H1 (cell line): ENCODE results near the gene MGLL. TPM values are rescaled to one million over a fixed set of nuclear protein-coding genes. Genes with fewer than 3 reads are reported as not detected.

ENCODE experiments used
- CTCF ChIA-PET: fragments of 300-600 bp; sonication (Branson Sonifier 250); formaldehyde crosslinking; loops from one replicate; lab custom pipeline; 2021; ENCODE audit not compliant: partially characterized antibody; lab: Charles Lee
- POLR2A ChIA-PET: fragments of 300-600 bp; sonication (Branson Sonifier 250); formaldehyde crosslinking; loops from one replicate; lab custom pipeline; 2021; ENCODE audit warnings: inconsistent platforms; ENCODE audit not compliant: partially characterized antibody; lab: Charles Lee
- DNase-seq, 2 experiments: peaks; one replicate each; pipeline versions ENCODE4 v3.0.0 to v3.0.0-alpha.2; 2010 to 2022; ENCODE audit warnings: low spot score in 2 of 2, low read depth in 1 of 2, mixed read lengths in 1 of 2
- FAIRE-seq: peaks from 2 replicates; lab custom pipeline; 2011; peaks lifted over from hg19 to GRCh38; lab: Jason Lieb, UNC
- H2AFZ ChIP-seq: 2 replicates; pipeline ENCODE4 v1.8.1; 2012; ENCODE audit warnings: low read length, inconsistent platforms
- H2AK5ac ChIP-seq: 2 replicates; pipeline ENCODE4 v1.6.1; 2013; ENCODE audit warnings: low read depth, low read length
- H2BK120ac ChIP-seq: replicated peaks from 2 replicates; pipeline ENCODE3; 2013; ENCODE audit warnings: low read depth, low read length, inconsistent platforms
- H2BK12ac ChIP-seq: 2 replicates; pipeline ENCODE4 v1.6.1; 2013; ENCODE audit warnings: low read depth, low read length
- H2BK15ac ChIP-seq: 2 replicates; pipeline ENCODE4 v1.6.1; 2013; ENCODE audit warnings: low read length
- H2BK20ac ChIP-seq: 2 replicates; pipeline ENCODE4 v1.6.1; 2013; ENCODE audit warnings: low read length
- H2BK5ac ChIP-seq: 2 replicates; pipeline ENCODE4 v1.6.1; 2013; ENCODE audit warnings: low read depth, low read length
- H3K14ac ChIP-seq: 2 replicates; pipeline ENCODE4 v1.6.1; 2013; ENCODE audit warnings: inconsistent platforms; ENCODE audit not compliant: insufficient read length
- H3K18ac ChIP-seq: 2 replicates; pipeline ENCODE4 v1.6.1; 2013; ENCODE audit warnings: low read length; ENCODE audit errors: extremely low read depth
- H3K23ac ChIP-seq: 2 replicates; pipeline ENCODE4 v1.6.1; 2013; ENCODE audit warnings: inconsistent platforms; ENCODE audit not compliant: insufficient read length
- H3K23me2 ChIP-seq: 2 replicates; pipeline ENCODE4 v1.6.1; 2013; ENCODE audit warnings: low read depth, low read length
- H3K27ac ChIP-seq: 2 replicates; pipeline ENCODE4 v1.6.1; 2011; ENCODE audit warnings: low read depth, low read length, inconsistent platforms
- H3K27me3 ChIP-seq, 4 experiments: replicated peaks in 1 of 4; 1 replicate in 1 of 4; 2 replicates in 3 of 4; pipeline versions ENCODE4 v1.6.1 to v1.8.1; 2011 to 2013; ENCODE audit warnings: low read length in 3 of 4, mild to moderate bottlenecking in 3 of 4, inconsistent platforms in 2 of 4, mixed read lengths in 2 of 4, moderate library complexity in 1 of 4; ENCODE audit not compliant: control insufficient read depth in 3 of 4, insufficient read depth in 3 of 4; ENCODE audit errors: extremely low read depth in 1 of 4
- H3K36me3 ChIP-seq, 4 experiments: 2 replicates each; pipeline versions ENCODE4 v1.6.1 to v1.8.1; 2011 to 2013; ENCODE audit warnings: mild to moderate bottlenecking in 4 of 4, low read length in 3 of 4, moderate library complexity in 2 of 4, control low read depth in 1 of 4, inconsistent platforms in 1 of 4; ENCODE audit not compliant: insufficient read depth in 4 of 4, control insufficient read depth in 2 of 4
- H3K4ac ChIP-seq: replicated peaks from 2 replicates; pipeline ENCODE3; 2013; ENCODE audit warnings: low read length, low read depth, mixed read lengths, inconsistent platforms; ENCODE audit not compliant: insufficient read length
- H3K4me1 ChIP-seq, 4 experiments: replicated peaks in 1 of 4; 1 replicate in 1 of 4; 2 replicates in 3 of 4; pipeline versions ENCODE4 v1.6.1 to v1.8.1; 2011 to 2013; ENCODE audit warnings: low read length in 3 of 4, inconsistent platforms in 2 of 4, mixed read lengths in 1 of 4; ENCODE audit not compliant: insufficient read depth in 4 of 4, control insufficient read depth in 3 of 4
- H3K4me2 ChIP-seq, 2 experiments: 2 replicates each; pipeline versions ENCODE4 v1.6.1 to v1.8.1; 2011 to 2013; ENCODE audit warnings: low read depth in 2 of 2, low read length in 2 of 2, control low read depth in 1 of 2, inconsistent platforms in 1 of 2, mild to moderate bottlenecking in 1 of 2; ENCODE audit not compliant: insufficient read depth in 1 of 2
- H3K4me3 ChIP-seq, 4 experiments: fragments of 200-600, 300-600 bp in 1 of 4; sonication (generic), shearing (Covaris generic), sonication (Bioruptor Twin) in 1 of 4; 2 replicates each; pipeline versions ENCODE4 v1.5.1 to v1.8.1; 2011 to 2016; ENCODE audit warnings: low read length in 4 of 4, low read depth in 3 of 4, control low read depth in 2 of 4, inconsistent platforms in 2 of 4, mild to moderate bottlenecking in 2 of 4, mixed read lengths in 1 of 4, moderate library complexity in 1 of 4; ENCODE audit not compliant: insufficient read depth in 2 of 4; ENCODE audit errors: extremely low read depth in 1 of 4
- H3K56ac ChIP-seq: replicated peaks from 2 replicates; pipeline ENCODE3; 2013; ENCODE audit warnings: low read depth, mild to moderate bottlenecking, mixed read lengths, low read length, inconsistent platforms; ENCODE audit not compliant: insufficient read length
- H3K79me1 ChIP-seq: 2 replicates; pipeline ENCODE4 v1.6.1; 2013; ENCODE audit warnings: low read depth, low read length, control low read depth
- H3K79me2 ChIP-seq, 2 experiments: 2 replicates each; pipeline versions ENCODE4 v1.6.1 to v1.8.1; 2012 to 2013; ENCODE audit warnings: low read length in 2 of 2, mild to moderate bottlenecking in 2 of 2, inconsistent platforms in 1 of 2; ENCODE audit not compliant: insufficient read depth in 2 of 2, control insufficient read depth in 1 of 2
- H3K9ac ChIP-seq, 4 experiments: replicated peaks in 1 of 4; 1 replicate in 1 of 4; 2 replicates in 3 of 4; pipeline versions ENCODE4 v1.6.1 to v1.8.1; 2011 to 2013; ENCODE audit warnings: low read depth in 3 of 4, low read length in 3 of 4, control low read depth in 2 of 4, mild to moderate bottlenecking in 2 of 4, moderate library complexity in 2 of 4, inconsistent platforms in 1 of 4; ENCODE audit errors: extremely low read depth in 1 of 4
- H3K9me3 ChIP-seq, 2 experiments: 2 replicates each; pipeline versions ENCODE4 v1.6.1 to v1.8.1; 2012 to 2013; ENCODE audit warnings: mild to moderate bottlenecking in 2 of 2, moderate library complexity in 2 of 2, control low read depth in 1 of 2, inconsistent platforms in 1 of 2, low read depth in 1 of 2, low read length in 1 of 2, mixed read lengths in 1 of 2; ENCODE audit not compliant: insufficient read depth in 2 of 2
- H4K20me1 ChIP-seq, 2 experiments: replicated peaks in 1 of 2; 2 replicates each; pipeline versions ENCODE3 to v1.8.1; 2011 to 2013; ENCODE audit warnings: inconsistent platforms in 2 of 2, low read length in 2 of 2, mild to moderate bottlenecking in 1 of 2; ENCODE audit not compliant: insufficient read depth in 2 of 2, control insufficient read depth in 1 of 2
- H4K5ac ChIP-seq: 2 replicates; pipeline ENCODE4 v1.6.1; 2013; ENCODE audit warnings: low read length, low read depth, mixed read lengths, inconsistent platforms; ENCODE audit not compliant: insufficient read length
- H4K8ac ChIP-seq: 2 replicates; pipeline ENCODE4 v1.8.0; 2013; ENCODE audit warnings: mild to moderate bottlenecking, moderate library complexity, low read length, inconsistent platforms; ENCODE audit not compliant: insufficient read depth; ENCODE audit errors: extremely low read depth
- H4K91ac ChIP-seq: replicated peaks from 2 replicates; pipeline ENCODE3; 2013; ENCODE audit warnings: low read length, mixed read lengths, inconsistent platforms; ENCODE audit not compliant: insufficient read length
- BACH1 ChIP-seq: IDR thresholded peaks from 2 replicates; pipeline ENCODE4 v1.6.1; 2012; ENCODE audit warnings: low read length, improper control_type of control experiment
- CBX5 ChIP-seq: fragments of 300-800, 300-1000 bp; sonication (generic); IDR thresholded peaks from 2 replicates; pipeline ENCODE4 v1.7.1; 2016; ENCODE audit warnings: antibody characterized with exemption, low read length, low read depth
- CTBP2 ChIP-seq: IDR thresholded peaks from 2 replicates; pipeline ENCODE4 v1.7.0; 2011; ENCODE audit warnings: borderline replicate concordance, mild to moderate bottlenecking, moderate library complexity, mixed read lengths, low read length; ENCODE audit not compliant: insufficient read depth, insufficient read length
- EGR1 ChIP-seq: IDR thresholded peaks from 2 replicates; pipeline ENCODE4 v1.6.1; 2011; ENCODE audit warnings: low read depth, low read length, borderline replicate concordance
- EZH2 ChIP-seq: fragments of 200-600 bp; sonication (generic); IDR thresholded peaks from 2 replicates; pipeline ENCODE4 v1.7.1; 2012; ENCODE audit warnings: low read depth, mild to moderate bottlenecking, moderate library complexity, low read length, inconsistent platforms; ENCODE audit not compliant: severe bottlenecking
- HDAC6 ChIP-seq: IDR thresholded peaks from one replicate; pipeline ENCODE4 v1.7.1; 2012; ENCODE audit warnings: low read depth, mild to moderate bottlenecking, inconsistent platforms, low read length, moderate library complexity
- JUN ChIP-seq: IDR thresholded peaks from 2 replicates; pipeline ENCODE4 v1.6.1; 2011; ENCODE audit warnings: low read depth, mild to moderate bottlenecking, improper control_type of control experiment, low read length
- JUND ChIP-seq: IDR thresholded peaks from 2 replicates; pipeline ENCODE4 v1.6.1; 2011; ENCODE audit warnings: mild to moderate bottlenecking, improper control_type of control experiment, low read length
- MAX ChIP-seq: IDR thresholded peaks from 2 replicates; pipeline ENCODE4 v1.6.1; 2012; ENCODE audit warnings: inconsistent platforms
- SAP30 ChIP-seq: fragments of 300-600 bp; sonication (generic); IDR thresholded peaks from 2 replicates; pipeline ENCODE4 v1.7.1; 2012; ENCODE audit warnings: low read length, moderate library complexity, mild to moderate bottlenecking, inconsistent platforms; ENCODE audit not compliant: insufficient read depth, insufficient replicate concordance
- SIX5 ChIP-seq: IDR thresholded peaks from 2 replicates; pipeline ENCODE4 v1.6.1; 2011; ENCODE audit warnings: mild to moderate bottlenecking, low read depth, low read length
- SP1 ChIP-seq: IDR thresholded peaks from 2 replicates; pipeline ENCODE4 v1.6.1; 2011; ENCODE audit warnings: low read depth, low read length
- TBP ChIP-seq: IDR thresholded peaks from 2 replicates; pipeline ENCODE4 v1.6.1; 2011; ENCODE audit warnings: low read depth, low read length, improper control_type of control experiment
- WGBS, 2 experiments: shearing (Covaris generic) in 1 of 2; methylation state at CpG; one replicate each; pipeline versions ENCODE4 v1.1.6 to v1.1.7; 2013 to 2015; ENCODE audit warnings: low lambda C conversion rate in 2 of 2, mixed read lengths in 2 of 2, inconsistent platforms in 1 of 2, low coverage in 1 of 2, missing lambda C conversion rate in 1 of 2; ENCODE audit not compliant: insufficient replicate concordance in 2 of 2, insufficient coverage in 1 of 2, insufficient read length in 1 of 2; ENCODE audit errors: extremely low coverage in 1 of 2, missing lambda C conversion rate in 1 of 2; 5-methylcytosine and 5-hydroxymethylcytosine counted together
- polyA plus RNA-seq, 7 experiments: library from polyadenylated mRNA; depleted of rRNA in 3 of 7; stranded (reverse) in 5 of 7; unstranded in 2 of 7; fragments of >200 nt in 5 of 7; fragments of 200-250 nt in 2 of 7; gene quantifications; 1 replicate in 5 of 7; 2 replicates in 1 of 7; 4 replicates in 1 of 7; pipeline versions ENCODE4 v1.2.1 to v1.2.3, GENCODE V29; 2011 to 2013; ENCODE audit warnings: missing spikeins in 2 of 7, mixed read lengths in 2 of 7
- total RNA-seq: library from RNA; stranded (reverse); fragmentation: NEBNext Ultra II Directional; extraction: Animal tissue kit (Norgen Biotek cat#: 25700); gene quantifications from 2 replicates; pipeline ENCODE4 v1.2.1, GENCODE V29; 2021

The MGLL gene
- total and polyA plus RNA-seq, 2 of the 8 experiments (the other 6 are each of a cell fraction or from before 2014, with no cell fraction given), result 0.05 to 0.34 TPM

GRCh38 chr3:127738192-127738840 lies 84.0 kb downstream of the MGLL start:
- Histone ChIP-seq H2BK12ac (no peak overlapping the region), H4K91ac (no peak overlapping the region), H3K4me2 (no peak overlapping the region), H4K5ac (no peak overlapping the region), H4K20me1 (no peaks in the 10 kb centered on the region), H3K9ac (no peak overlapping the region), H3K4me3 (no peak overlapping the region), H3K27me3 (peaks cover 0 to 2% (median 0%) of the 10 kb centered on the region in 4 experiments; a peak in 2 of 7 replicates), H3K23ac (no peak overlapping the region), H2BK20ac (no peak overlapping the region), H3K14ac (no peak overlapping the region), H3K9me3 (no peaks in the 10 kb centered on the region), H3K79me2 (no peaks in the 10 kb centered on the region), H3K4me1 (peaks cover 0 to 6% (median 0%) of the 10 kb centered on the region in 4 experiments; a peak in 1 of 7 replicates), H3K4ac (no peak overlapping the region), H2BK15ac (no peak overlapping the region), H3K27ac (no peak overlapping the region), H4K8ac (no peak overlapping the region), H2BK5ac (no peak overlapping the region), H3K18ac (no peak overlapping the region), H2AK5ac (no peak overlapping the region), H2AFZ (no peak overlapping the region), H3K23me2 (no peaks in the 10 kb centered on the region), H3K56ac (no peak overlapping the region), H3K79me1 (no peaks in the 10 kb centered on the region), H3K36me3 (no peaks in the 10 kb centered on the region), H2BK120ac (no peak overlapping the region)
- no peak for DNase-seq
- ChIA-PET CTCF (interaction anchor here (0.6 to 2.9 kb wide), 5 partner anchors 9 to 246 kb away, joined by 3 to 9 read pairs (median 3); no protein-coding TSS in a partner anchor), POLR2A (interaction anchor here (0.6 kb wide), 3 partner anchors 14 to 59 kb away, joined by 3 to 4 read pairs (median 3); no protein-coding TSS in a partner anchor)
- TF ChIP-seq BACH1 (no peak), JUND (no peak), EZH2 (no peak), JUN (no peak), SIX5 (no peak), EGR1 (no peak), CTBP2 (no peak), MAX (no peak), CBX5 (no peak), SP1 (no peak), HDAC6 (no peak), SAP30 (no peak), TBP (no peak)
- no peak for FAIRE-seq
- 93% methylated on average over 7 of the region's 8 CpGs; no CpG with 5 or more reads in 1 of the 2 experiments for WGBS, 2 experiments
